SK-N-SH (cell line): ENCODE results near the gene CDK5RAP2. TPM values are rescaled to one million over a fixed set of nuclear protein-coding genes. Genes with fewer than 3 reads are reported as not detected.

Experiments
- CTCF ChIA-PET: fragments of 300-600, 350-600 bp; formaldehyde crosslinking; extraction: SDS; loops from one replicate; lab custom pipeline; 2021; lab: Yijun Ruan, JAX
- POLR2A ChIA-PET: fragments of 350-600 bp; sonication (Branson Sonifier 250); formaldehyde crosslinking; extraction: SDS; loops from one replicate; lab custom pipeline; 2020; ENCODE audit warnings: antibody characterized with exemption, inconsistent platforms; lab: Yijun Ruan, JAX
- DNase-seq: peaks from one replicate; pipeline ENCODE4 v3.0.0; 2012
- H2AFZ ChIP-seq: fragments of 200-600 bp; sonication (generic); 2 replicates; pipeline ENCODE4 v1.8.1; 2016; ENCODE audit warnings: antibody characterized with exemption, mild to moderate bottlenecking, low read depth
- H3F3A ChIP-seq: fragments of 200-600 bp; sonication (generic); replicated peaks from 2 replicates; pipeline ENCODE3; 2016; ENCODE audit warnings: antibody characterized with exemption, mild to moderate bottlenecking; ENCODE audit not compliant: insufficient read depth
- H3K27ac ChIP-seq, 2 experiments: fragments of 200-500 bp in 1 of 2; fragments of 200-600 bp in 1 of 2; sonication (Bioruptor generic) in 1 of 2; sonication (generic), shearing (Covaris generic) in 1 of 2; 2 replicates each; pipeline versions ENCODE4 v1.5.1 to v1.6.1; 2014 to 2016; ENCODE audit warnings: low read depth in 2 of 2, inconsistent platforms in 1 of 2, low read length in 1 of 2, mild to moderate bottlenecking in 1 of 2, mixed read lengths in 1 of 2
- H3K27me3 ChIP-seq: fragments of 200-600 bp; sonication (generic), shearing (Covaris generic); 2 replicates; pipeline ENCODE4 v1.6.1; 2016; ENCODE audit warnings: mixed run types; ENCODE audit not compliant: insufficient read depth
- H3K36me3 ChIP-seq, 2 experiments: fragments of 200-500 bp in 1 of 2; fragments of 200-600 bp in 1 of 2; sonication (Bioruptor generic) in 1 of 2; sonication (generic) in 1 of 2; replicated peaks in 1 of 2; 2 replicates each; pipeline versions ENCODE3 to v1.5.1; 2014 to 2016; ENCODE audit warnings: low read length in 1 of 2, mild to moderate bottlenecking in 1 of 2; ENCODE audit not compliant: insufficient read depth in 2 of 2, control insufficient read depth in 1 of 2
- H3K4me1 ChIP-seq, 2 experiments: fragments of 200-500 bp in 1 of 2; fragments of 200-600 bp in 1 of 2; sonication (Bioruptor generic) in 1 of 2; sonication (generic), shearing (Covaris generic) in 1 of 2; 2 replicates each; pipeline versions ENCODE4 v1.5.1 to v1.6.1; 2014 to 2016; ENCODE audit warnings: low read depth in 1 of 2, low read length in 1 of 2, mixed run types in 1 of 2; ENCODE audit not compliant: insufficient read depth in 2 of 2, control insufficient read depth in 1 of 2
- H3K4me2 ChIP-seq: fragments of 200-600 bp; sonication (generic), shearing (Covaris generic); 2 replicates; pipeline ENCODE4 v1.6.1; 2017; ENCODE audit warnings: mixed run types
- H3K4me3 ChIP-seq, 2 experiments: fragments of 200-500 bp in 1 of 2; fragments of 200-600 bp in 1 of 2; sonication (Bioruptor generic) in 1 of 2; sonication (generic), shearing (Covaris generic) in 1 of 2; 2 replicates each; pipeline versions ENCODE4 v1.5.1 to v1.8.1; 2014 to 2016; ENCODE audit warnings: low read depth in 2 of 2, inconsistent platforms in 1 of 2, low read length in 1 of 2, mild to moderate bottlenecking in 1 of 2, mixed read lengths in 1 of 2, moderate library complexity in 1 of 2
- H3K79me2 ChIP-seq: fragments of 200-600 bp; sonication (generic); 2 replicates; pipeline ENCODE4 v1.8.1; 2017; ENCODE audit warnings: mild to moderate bottlenecking; ENCODE audit not compliant: insufficient read depth
- H3K9ac ChIP-seq: fragments of 200-600 bp; sonication (generic); 2 replicates; pipeline ENCODE4 v1.6.1; 2017; ENCODE audit warnings: mixed run types
- H3K9me2 ChIP-seq: fragments of 200-600 bp; sonication (generic); 2 replicates; pipeline ENCODE4 v1.6.1; 2017; ENCODE audit warnings: mixed run types
- H3K9me3 ChIP-seq: fragments of 200-600 bp; sonication (generic); 2 replicates; pipeline ENCODE4 v1.6.1; 2017; ENCODE audit warnings: mixed run types, mild to moderate bottlenecking, moderate library complexity
- H4K20me1 ChIP-seq: fragments of 200-600 bp; sonication (generic); 2 replicates; pipeline ENCODE4 v1.6.1; 2017; ENCODE audit warnings: mild to moderate bottlenecking, mixed run types; ENCODE audit not compliant: insufficient read depth
- FOSL2 ChIP-seq: IDR thresholded peaks from 2 replicates; pipeline ENCODE4 v1.4.0; 2012; ENCODE audit warnings: low read depth, mild to moderate bottlenecking, moderate library complexity, borderline replicate concordance
- FOXJ3 ChIP-seq: sonication (generic); formaldehyde crosslinking; IDR thresholded peaks from 2 replicates; pipeline ENCODE4 v1.5.1; 2020; ENCODE audit warnings: mild to moderate bottlenecking, missing genetic modification reagents
- JUND ChIP-seq: IDR thresholded peaks from 2 replicates; pipeline ENCODE4 v1.4.0; 2012
- RAD21 ChIP-seq: IDR thresholded peaks from 2 replicates; pipeline ENCODE4 v1.6.1; 2012; ENCODE audit warnings: mild to moderate bottlenecking, low read length
- RCOR1 ChIP-seq: fragments of 150-350 bp; IDR thresholded peaks from 2 replicates; pipeline ENCODE4 v1.6.1; 2017; ENCODE audit warnings: antibody characterized with exemption, low read length
- TAF1 ChIP-seq: IDR thresholded peaks from 2 replicates; pipeline ENCODE4 v1.6.1; 2012; ENCODE audit warnings: low read depth, mild to moderate bottlenecking, low read length, moderate library complexity, borderline replicate concordance
- TEAD4 ChIP-seq: IDR thresholded peaks from 2 replicates; pipeline ENCODE4 v1.4.0; 2012; ENCODE audit warnings: mild to moderate bottlenecking, borderline replicate concordance; ENCODE audit not compliant: insufficient read depth
- WGBS: methylation state at CpG from one replicate; pipeline ENCODE4 v1.1.6; 2017; ENCODE audit warnings: low lambda C conversion rate; 5-methylcytosine and 5-hydroxymethylcytosine counted together
- polyA plus RNA-seq, 3 experiments: library from polyadenylated mRNA; depleted of rRNA; stranded (reverse); fragments of >200 nt; gene quantifications; 2 replicates each; pipeline ENCODE4 v1.2.3, GENCODE V29; 2012
- TF ChIP-seq, protein P1 (sequence below): IDR thresholded peaks from 2 replicates; pipeline ENCODE4 v1.4.0; 2012; ENCODE audit warnings: low read depth, borderline replicate concordance
- TF ChIP-seq, protein P2 (sequence below): IDR thresholded peaks from 2 replicates; pipeline ENCODE4 v1.4.0; 2012; ENCODE audit warnings: low read depth
- TF ChIP-seq, protein P3 (sequence below): fragments of 150-350 bp; IDR thresholded peaks from 2 replicates; pipeline ENCODE4 v1.6.1; 2016; ENCODE audit warnings: mild to moderate bottlenecking, low read depth, low read length
- TF ChIP-seq, protein P4 (sequence below): IDR thresholded peaks from 2 replicates; pipeline ENCODE4 v1.4.0; 2012; ENCODE audit warnings: low read depth, borderline replicate concordance

CDK5RAP2 gene
- polyA plus RNA-seq, 1 of the 3 experiments (the other 2 are of a cell fraction): 20.7 TPM

DNA sequence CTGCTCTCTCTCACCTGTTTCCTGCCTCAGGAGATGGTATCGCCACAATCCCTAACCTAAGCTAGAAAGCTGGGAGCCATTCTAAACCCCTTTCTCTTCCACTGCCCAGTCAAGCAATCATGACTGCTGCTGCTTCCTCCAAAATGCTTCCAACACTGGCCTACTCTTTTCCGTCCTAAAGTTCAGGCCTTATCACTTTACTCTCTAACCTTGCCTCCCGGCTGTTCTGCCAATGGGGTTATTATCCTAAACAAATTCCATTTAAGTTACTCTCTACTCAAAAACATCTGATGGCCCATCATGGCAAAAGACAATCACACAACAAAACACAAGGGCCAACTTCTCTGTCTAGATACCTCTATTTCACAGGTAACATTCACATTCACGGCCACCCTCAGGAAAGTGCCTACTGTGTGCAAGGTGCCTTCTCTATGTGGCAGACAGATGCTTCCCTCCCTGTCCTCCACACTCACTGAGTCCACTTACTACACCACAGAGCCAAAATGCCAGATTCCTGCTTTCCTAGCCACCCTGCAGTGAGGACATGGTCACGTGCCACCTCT, 168.0 kb downstream of the CDK5RAP2 start (continued):
- TF ChIP-seq, protein P1, sequence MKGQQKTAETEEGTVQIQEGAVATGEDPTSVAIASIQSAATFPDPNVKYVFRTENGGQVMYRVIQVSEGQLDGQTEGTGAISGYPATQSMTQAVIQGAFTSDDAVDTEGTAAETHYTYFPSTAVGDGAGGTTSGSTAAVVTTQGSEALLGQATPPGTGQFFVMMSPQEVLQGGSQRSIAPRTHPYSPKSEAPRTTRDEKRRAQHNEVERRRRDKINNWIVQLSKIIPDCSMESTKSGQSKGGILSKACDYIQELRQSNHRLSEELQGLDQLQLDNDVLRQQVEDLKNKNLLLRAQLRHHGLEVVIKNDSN: no peak; the same call in 1 of the 2 replicates

DNA sequence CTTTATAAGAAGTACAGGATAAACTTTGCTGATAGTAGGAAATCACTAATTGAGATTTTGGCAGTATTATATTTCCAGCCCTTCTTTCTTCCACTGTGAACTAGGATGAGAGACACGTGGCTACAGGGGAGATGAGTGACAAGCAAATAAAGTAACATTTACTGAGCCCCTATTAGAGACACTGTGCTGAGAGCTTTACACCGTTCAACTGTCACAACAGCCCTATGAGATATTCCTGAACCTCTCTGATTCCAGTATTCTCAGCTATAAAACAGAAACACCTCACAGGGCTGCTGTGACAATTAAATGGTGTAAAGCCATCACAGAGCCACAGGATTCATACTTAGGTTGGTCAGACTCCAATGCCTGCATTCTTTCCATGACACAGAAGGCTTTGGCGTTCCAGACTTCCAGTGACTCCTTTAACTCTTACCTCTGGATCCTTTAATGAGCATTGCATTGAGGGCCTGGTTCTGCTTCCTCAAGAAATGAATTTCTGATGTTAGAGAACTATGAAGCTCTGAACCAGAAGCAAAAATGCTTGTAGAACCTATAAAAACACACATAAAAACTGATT, 169.0 kb downstream of the CDK5RAP2 start:
- no peak for TF ChIP-seq RAD21
- no peak for TF ChIP-seq TEAD4
- TF ChIP-seq RCOR1: no peak
- H2AFZ ChIP-seq: no peak overlapping the region
- peaks cover 26 to 57% of the 10 kb centered on the region in 2 experiments for H3K36me3 ChIP-seq
- H3K4me1 ChIP-seq: peaks cover 0 to 54% of the 10 kb centered on the region in 2 experiments; a peak in 2 of 4 replicates
- H3K27ac ChIP-seq: no peak overlapping the region
- POLR2A ChIA-PET: no interaction called here
- CTCF ChIA-PET: interaction anchor here (0.6 to 1.3 kb wide), 4 partner anchors 16 to 121 kb away, joined by 3 to 5 read pairs (median 3); no protein-coding TSS in a partner anchor
- no peaks in the 10 kb centered on the region for H3F3A ChIP-seq
- 87% methylated on average over 3 of the region's 3 CpGs for WGBS
- no peaks in the 10 kb centered on the region for H3K9me2 ChIP-seq
- H3K9ac ChIP-seq: no peak overlapping the region
- H3K79me2 ChIP-seq: no peaks in the 10 kb centered on the region
- H3K27me3 ChIP-seq: no peaks in the 10 kb centered on the region
- no peak for DNase-seq
- H3K4me2 ChIP-seq: no peak overlapping the region
- H3K9me3 ChIP-seq: no peaks in the 10 kb centered on the region
- H3K4me3 ChIP-seq: no peak overlapping the region
- H4K20me1 ChIP-seq: no peaks in the 10 kb centered on the region

DNA sequence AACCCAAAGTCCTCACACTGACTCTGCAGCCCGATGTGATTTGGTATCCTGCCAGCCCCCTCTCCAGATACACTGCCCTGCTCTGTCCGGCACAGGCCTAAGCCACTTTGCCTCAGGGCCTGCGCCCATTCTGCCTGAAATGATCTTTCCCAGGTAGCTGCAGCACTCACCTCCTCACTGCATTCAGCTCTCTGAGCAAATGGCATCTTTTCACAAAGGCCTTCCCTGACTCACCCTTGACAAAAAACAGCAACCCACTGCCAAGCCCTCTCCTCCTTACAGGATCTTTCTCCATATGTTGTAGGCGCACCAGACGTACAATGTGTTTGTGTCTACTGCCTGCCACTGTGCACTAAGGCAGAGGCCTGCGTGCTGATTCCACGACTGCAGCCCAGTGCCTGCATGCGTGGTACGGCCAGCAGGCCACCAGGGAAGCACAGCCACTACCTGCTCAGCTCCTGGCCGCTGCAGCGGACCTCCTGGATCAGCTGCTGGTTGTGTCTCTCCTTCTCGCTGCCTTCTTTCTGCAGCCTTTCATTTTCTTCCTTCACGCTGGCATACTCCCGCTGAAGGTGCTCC, 171.2 kb downstream of the CDK5RAP2 start:
- ChIA-PET CTCF (interaction anchor here (1.5 to 1.6 kb wide), 2 partner anchors 8 to 68 kb away, joined by 3 to 8 read pairs; no protein-coding TSS in a partner anchor), POLR2A (no interaction called here)
- Histone ChIP-seq H2AFZ (no peak overlapping the region), H3K9me3 (no peaks in the 10 kb centered on the region), H3K79me2 (no peaks in the 10 kb centered on the region), H3K9me2 (no peaks in the 10 kb centered on the region), H3K4me1 (peaks cover 7 to 50% of the 10 kb centered on the region in 2 experiments), H4K20me1 (no peaks in the 10 kb centered on the region), H3K4me2 (no peak overlapping the region), H3K27me3 (no peaks in the 10 kb centered on the region), H3K9ac (no peak overlapping the region), H3K4me3 (no peak overlapping the region), H3K36me3 (peaks cover 25 to 52% of the 10 kb centered on the region in 2 experiments), H3F3A (peaks cover 2% of the 10 kb centered on the region), H3K27ac (peak overlapping the region in 1 of 2 experiments; percentile 57; a peak in 2 of 4 replicates)
- DNase-seq: peak; percentile 57
- WGBS: 85% methylated on average over 14 of the region's 14 CpGs
- no peak for TF ChIP-seq RAD21
- TF ChIP-seq, protein P2, sequence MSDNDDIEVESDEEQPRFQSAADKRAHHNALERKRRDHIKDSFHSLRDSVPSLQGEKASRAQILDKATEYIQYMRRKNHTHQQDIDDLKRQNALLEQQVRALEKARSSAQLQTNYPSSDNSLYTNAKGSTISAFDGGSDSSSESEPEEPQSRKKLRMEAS: no peak

DNA sequence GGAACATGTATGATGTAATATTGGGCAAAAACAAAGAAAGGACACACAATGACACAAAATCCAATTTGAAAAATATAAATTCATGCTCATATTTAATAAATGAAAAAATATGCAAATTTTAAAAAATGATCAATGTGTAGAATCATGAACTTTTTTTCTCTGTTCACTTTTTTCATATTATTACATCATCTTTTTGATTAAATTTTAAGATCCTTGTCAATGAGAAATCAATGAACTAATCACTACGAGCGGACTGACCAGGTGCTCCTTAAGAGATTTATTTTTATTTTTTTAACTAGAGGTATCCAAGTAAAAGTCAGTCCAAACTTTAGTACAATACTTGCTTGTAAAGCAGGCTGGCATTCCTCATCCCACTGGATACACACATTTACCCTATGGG, 174.1 kb downstream of the CDK5RAP2 start:
- Histone ChIP-seq H3K27me3 (no peaks in the 10 kb centered on the region), H2AFZ (no peak overlapping the region), H3K79me2 (no peaks in the 10 kb centered on the region), H3K9me2 (no peaks in the 10 kb centered on the region), H3F3A (peaks cover 13% of the 10 kb centered on the region), H3K27ac (no peak overlapping the region), H3K4me1 (peaks cover 18 to 32% of the 10 kb centered on the region in 2 experiments), H3K4me3 (no peak overlapping the region), H3K9me3 (no peaks in the 10 kb centered on the region)
- WGBS: 99% methylated on average over 2 of the region's 2 CpGs
- CTCF ChIA-PET: no interaction called here
- DNase-seq: no peak
- no peak for TF ChIP-seq TAF1
- TF ChIP-seq TEAD4: no peak
- TF ChIP-seq, protein P3, sequence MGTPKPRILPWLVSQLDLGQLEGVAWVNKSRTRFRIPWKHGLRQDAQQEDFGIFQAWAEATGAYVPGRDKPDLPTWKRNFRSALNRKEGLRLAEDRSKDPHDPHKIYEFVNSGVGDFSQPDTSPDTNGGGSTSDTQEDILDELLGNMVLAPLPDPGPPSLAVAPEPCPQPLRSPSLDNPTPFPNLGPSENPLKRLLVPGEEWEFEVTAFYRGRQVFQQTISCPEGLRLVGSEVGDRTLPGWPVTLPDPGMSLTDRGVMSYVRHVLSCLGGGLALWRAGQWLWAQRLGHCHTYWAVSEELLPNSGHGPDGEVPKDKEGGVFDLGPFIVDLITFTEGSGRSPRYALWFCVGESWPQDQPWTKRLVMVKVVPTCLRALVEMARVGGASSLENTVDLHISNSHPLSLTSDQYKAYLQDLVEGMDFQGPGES: no peak
- TF ChIP-seq JUND: no peak
- TF ChIP-seq, protein P4, sequence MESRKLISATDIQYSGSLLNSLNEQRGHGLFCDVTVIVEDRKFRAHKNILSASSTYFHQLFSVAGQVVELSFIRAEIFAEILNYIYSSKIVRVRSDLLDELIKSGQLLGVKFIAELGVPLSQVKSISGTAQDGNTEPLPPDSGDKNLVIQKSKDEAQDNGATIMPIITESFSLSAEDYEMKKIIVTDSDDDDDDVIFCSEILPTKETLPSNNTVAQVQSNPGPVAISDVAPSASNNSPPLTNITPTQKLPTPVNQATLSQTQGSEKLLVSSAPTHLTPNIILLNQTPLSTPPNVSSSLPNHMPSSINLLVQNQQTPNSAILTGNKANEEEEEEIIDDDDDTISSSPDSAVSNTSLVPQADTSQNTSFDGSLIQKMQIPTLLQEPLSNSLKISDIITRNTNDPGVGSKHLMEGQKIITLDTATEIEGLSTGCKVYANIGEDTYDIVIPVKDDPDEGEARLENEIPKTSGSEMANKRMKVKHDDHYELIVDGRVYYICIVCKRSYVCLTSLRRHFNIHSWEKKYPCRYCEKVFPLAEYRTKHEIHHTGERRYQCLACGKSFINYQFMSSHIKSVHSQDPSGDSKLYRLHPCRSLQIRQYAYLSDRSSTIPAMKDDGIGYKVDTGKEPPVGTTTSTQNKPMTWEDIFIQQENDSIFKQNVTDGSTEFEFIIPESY: no peak
- no peak for TF ChIP-seq FOXJ3 (CRISPR knock-in tag)
- no peak for TF ChIP-seq FOSL2
- TF ChIP-seq, all 33 proteins: peak for 0
- Histone ChIP-seq H3K4me2 (no peak overlapping the region), H3K9ac (no peak overlapping the region), H3K36me3 (peaks cover 20 to 56% of the 10 kb centered on the region in 2 experiments), H4K20me1 (no peaks in the 10 kb centered on the region)
- POLR2A ChIA-PET: no interaction called here
